ENCODE measurements around the gene CASTOR1. TPM values are rescaled to one million over a fixed set of nuclear protein-coding genes. Genes with fewer than 3 reads are reported as not detected.

The CASTOR1 gene
- total RNA-seq, 1 experiment from 2014 or later: 2.0 TPM

- Histone ChIP-seq H3K9me3 (ENCODE audit: low read depth, low read length, poor library complexity, severe bottlenecking) (no peaks in the 10 kb centered on the region), H3K27me3 (replicated peaks; ENCODE audit: insufficient read depth, low read depth, low read length, poor library complexity) (no peaks in the 10 kb centered on the region), H3K4me3 (ENCODE audit: low read depth, low read length, poor library complexity, severe bottlenecking) (no peak overlapping the region), H3K27ac (ENCODE audit: low read depth, low read length, poor library complexity, severe bottlenecking) (no peak overlapping the region), H3K4me1 (ENCODE audit: insufficient read depth, low read length, poor library complexity, severe bottlenecking) (no peaks in the 10 kb centered on the region), H3K36me3 (ENCODE audit: insufficient read depth, low read length, poor library complexity, severe bottlenecking) (no peaks in the 10 kb centered on the region)
- DNase-seq (ENCODE audit: low spot score): no peak
- no peak for TF ChIP-seq EZH2 (IDR thresholded peaks at IDR 0.05; ENCODE audit: borderline replicate concordance, low read depth, low read length, poor library complexity, severe bottlenecking)
- intact Hi-C loops (cut with micrococcal nuclease; ENCODE audit: unreplicated experiment): no loop called here
- ChIA-PET POLR2A (ENCODE audit: low non-redundant PET) (interaction anchor here (0.6 kb wide), 1 partner anchor 667 kb away, joined by 3 read pairs; no protein-coding TSS in a partner anchor), CTCF (no interaction called here)
- no TSS peak for BruUV-seq (replicated peaks)
Observed at GRCh38 chr22:30273711-30274436, 15.4 kb downstream of the CASTOR1 start.

DNA sequence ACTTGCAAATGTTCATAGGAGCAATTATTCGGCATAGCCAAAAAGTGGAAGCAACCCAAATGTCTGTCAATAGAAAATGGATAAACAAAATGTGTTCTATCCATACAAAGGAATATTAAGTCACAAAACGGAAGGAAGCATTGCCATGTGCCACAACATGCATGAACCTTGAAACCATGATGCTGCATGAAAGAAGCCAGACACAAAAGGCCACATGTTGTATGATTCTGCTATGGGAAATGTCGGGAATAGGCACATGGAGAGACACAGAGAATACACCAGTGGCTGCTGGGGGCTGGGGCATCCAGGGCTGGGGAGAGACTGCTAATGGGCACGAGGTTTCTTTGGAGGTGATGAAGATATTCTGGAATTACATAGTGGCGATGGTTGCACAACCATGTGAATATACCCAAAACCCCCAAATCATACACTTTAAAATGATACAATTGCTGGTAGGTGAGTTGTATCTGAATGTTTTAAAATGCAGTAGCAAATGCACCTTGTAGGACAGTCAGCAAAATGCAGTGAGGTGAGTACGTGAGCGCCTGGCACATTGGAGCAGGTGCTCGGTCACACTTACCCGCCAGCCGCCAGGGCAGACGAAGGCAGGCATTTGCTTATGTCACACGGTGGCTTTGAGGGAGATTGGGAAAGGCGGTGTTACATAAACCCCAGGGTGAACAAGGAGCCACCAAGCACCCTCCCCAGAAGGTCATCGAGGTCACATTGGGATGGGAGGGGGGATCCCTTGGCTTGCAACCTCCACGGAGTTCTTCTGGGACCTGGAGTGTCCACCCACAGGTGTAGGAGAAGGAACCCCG, 16.3 kb downstream of the CASTOR1 start:
- H3K27ac ChIP-seq (ENCODE audit: low read depth, low read length, poor library complexity, severe bottlenecking): no peak overlapping the region
- H3K9me3 ChIP-seq (ENCODE audit: low read depth, low read length, poor library complexity, severe bottlenecking): no peaks in the 10 kb centered on the region
- no peaks in the 10 kb centered on the region for H3K4me1 ChIP-seq (ENCODE audit: insufficient read depth, low read length, poor library complexity, severe bottlenecking)
- intact Hi-C loops (cut with micrococcal nuclease; ENCODE audit: unreplicated experiment): no loop called here
- H3K27me3 ChIP-seq (replicated peaks; ENCODE audit: insufficient read depth, low read depth, low read length, poor library complexity): no peaks in the 10 kb centered on the region
- no peak overlapping the region for H3K4me3 ChIP-seq (ENCODE audit: low read depth, low read length, poor library complexity, severe bottlenecking)
- CTCF ChIA-PET: no interaction called here
- no peak for DNase-seq (ENCODE audit: low spot score)
- POLR2A ChIA-PET (ENCODE audit: low non-redundant PET): no interaction called here
- BruUV-seq (replicated peaks): no TSS peak
- TF ChIP-seq, protein P1, sequence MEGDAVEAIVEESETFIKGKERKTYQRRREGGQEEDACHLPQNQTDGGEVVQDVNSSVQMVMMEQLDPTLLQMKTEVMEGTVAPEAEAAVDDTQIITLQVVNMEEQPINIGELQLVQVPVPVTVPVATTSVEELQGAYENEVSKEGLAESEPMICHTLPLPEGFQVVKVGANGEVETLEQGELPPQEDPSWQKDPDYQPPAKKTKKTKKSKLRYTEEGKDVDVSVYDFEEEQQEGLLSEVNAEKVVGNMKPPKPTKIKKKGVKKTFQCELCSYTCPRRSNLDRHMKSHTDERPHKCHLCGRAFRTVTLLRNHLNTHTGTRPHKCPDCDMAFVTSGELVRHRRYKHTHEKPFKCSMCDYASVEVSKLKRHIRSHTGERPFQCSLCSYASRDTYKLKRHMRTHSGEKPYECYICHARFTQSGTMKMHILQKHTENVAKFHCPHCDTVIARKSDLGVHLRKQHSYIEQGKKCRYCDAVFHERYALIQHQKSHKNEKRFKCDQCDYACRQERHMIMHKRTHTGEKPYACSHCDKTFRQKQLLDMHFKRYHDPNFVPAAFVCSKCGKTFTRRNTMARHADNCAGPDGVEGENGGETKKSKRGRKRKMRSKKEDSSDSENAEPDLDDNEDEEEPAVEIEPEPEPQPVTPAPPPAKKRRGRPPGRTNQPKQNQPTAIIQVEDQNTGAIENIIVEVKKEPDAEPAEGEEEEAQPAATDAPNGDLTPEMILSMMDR (conservative IDR thresholded peaks at IDR 0.05; ENCODE audit: low read depth, low read length): no peak
- no peak for TF ChIP-seq EZH2 (IDR thresholded peaks at IDR 0.05; ENCODE audit: borderline replicate concordance, low read depth, low read length, poor library complexity, severe bottlenecking)
- no peaks in the 10 kb centered on the region for H3K36me3 ChIP-seq (ENCODE audit: insufficient read depth, low read length, poor library complexity, severe bottlenecking)

- intact Hi-C loops (cut with micrococcal nuclease; ENCODE audit: unreplicated experiment): no loop called here
- no peak for DNase-seq (ENCODE audit: low spot score)
- TF ChIP-seq EZH2 (IDR thresholded peaks at IDR 0.05; ENCODE audit: borderline replicate concordance, low read depth, low read length, poor library complexity, severe bottlenecking): no peak
- TF ChIP-seq, protein P1 (conservative IDR thresholded peaks at IDR 0.05; ENCODE audit: low read depth, low read length): no peak
Observed at GRCh38 chr22:30270832-30271231, 18.5 kb downstream of the CASTOR1 start.

More at GRCh38 chr22:30270832-30271231, 18.5 kb downstream of the CASTOR1 start:
- Histone ChIP-seq H3K9me3 (ENCODE audit: low read depth, low read length, poor library complexity, severe bottlenecking) (no peaks in the 10 kb centered on the region), H3K4me1 (ENCODE audit: insufficient read depth, low read length, poor library complexity, severe bottlenecking) (no peaks in the 10 kb centered on the region), H3K27me3 (replicated peaks; ENCODE audit: insufficient read depth, low read depth, low read length, poor library complexity) (no peaks in the 10 kb centered on the region), H3K4me3 (ENCODE audit: low read depth, low read length, poor library complexity, severe bottlenecking) (no peak overlapping the region), H3K36me3 (ENCODE audit: insufficient read depth, low read length, poor library complexity, severe bottlenecking) (no peaks in the 10 kb centered on the region), H3K27ac (ENCODE audit: low read depth, low read length, poor library complexity, severe bottlenecking) (no peak overlapping the region)
- ChIA-PET POLR2A (ENCODE audit: low non-redundant PET) (no interaction called here), CTCF (no interaction called here)
- BruUV-seq (replicated peaks): no TSS peak
